Measurements from ENCODE around the gene GRIP2.
A peak's percentile ranks its signal among the peaks of the same experiment; 100 is the strongest.

Gene GRIP2

GRCh38 chr3:14539742-14540491 is at the start of gene GRIP2:
Gene GRIP2 (minus strand): TSS chr3:14540342. CDS start chr3:14540308, 34 bp downstream.
- DNase-seq: no peak

DNA sequence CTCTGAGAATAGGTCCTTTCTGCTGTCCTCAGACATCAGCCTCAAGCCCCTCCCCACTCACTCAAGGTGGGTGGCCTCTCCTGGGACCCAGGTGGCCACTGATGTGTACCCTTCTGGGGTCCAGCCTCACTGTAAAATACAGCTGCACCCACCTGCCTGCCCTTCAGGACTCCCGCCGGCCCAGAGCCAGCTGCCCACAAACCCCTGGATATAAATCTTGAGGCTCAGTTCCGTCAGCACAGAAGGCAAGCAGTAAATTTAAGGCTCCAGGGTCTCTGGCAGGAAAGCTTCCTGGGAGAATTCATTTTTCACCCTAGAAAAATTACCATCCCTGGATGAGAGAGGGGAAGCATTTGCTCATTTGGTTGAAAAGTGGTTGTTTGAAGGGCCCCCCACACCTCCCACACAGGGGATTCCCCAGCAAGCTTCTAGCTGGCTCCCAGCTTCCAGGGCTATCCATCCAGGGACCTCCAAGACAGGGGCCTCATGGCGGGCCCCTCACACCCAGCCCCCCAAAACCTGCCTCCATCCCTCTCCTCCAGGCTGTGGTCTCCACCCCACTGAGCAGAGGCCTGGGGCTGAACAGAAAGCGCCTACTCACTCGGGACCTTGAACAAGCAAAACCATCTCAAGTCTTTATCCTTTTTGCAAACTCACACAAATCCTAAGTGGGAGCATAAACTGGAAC is 48.4 kb upstream of the GRIP2 start:
- no peak for DNase-seq

DNA sequence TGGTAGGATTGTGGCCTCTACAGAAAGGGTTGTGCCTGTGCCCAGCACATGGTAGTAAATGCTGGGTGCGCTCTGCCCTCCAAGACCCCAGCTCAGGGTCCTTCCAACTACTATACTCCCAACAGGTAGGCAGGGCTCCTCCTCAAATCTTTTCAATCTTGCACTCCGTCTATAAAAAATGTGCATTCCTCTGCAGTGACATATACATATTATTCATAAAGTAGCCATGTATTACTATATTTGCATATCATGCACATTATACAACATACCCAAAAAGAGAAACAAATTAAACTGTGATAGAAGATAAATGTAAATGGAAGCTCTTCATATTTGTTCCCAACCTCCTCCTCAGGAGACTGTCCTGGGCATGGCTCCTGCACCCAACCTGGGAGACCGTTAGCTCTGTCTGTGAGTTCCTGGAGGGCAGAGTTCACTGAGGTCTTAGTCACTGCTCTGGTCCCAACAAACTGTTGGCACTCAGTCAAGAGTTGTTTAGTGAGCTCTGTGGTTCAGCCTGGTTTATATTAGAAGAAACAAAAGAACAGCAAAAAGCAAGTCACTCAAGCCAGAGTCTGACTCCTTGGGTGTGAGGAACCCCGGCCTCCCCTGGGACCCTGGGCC is 47.7 kb upstream of the GRIP2 start:
- no peak for DNase-seq

DNA sequence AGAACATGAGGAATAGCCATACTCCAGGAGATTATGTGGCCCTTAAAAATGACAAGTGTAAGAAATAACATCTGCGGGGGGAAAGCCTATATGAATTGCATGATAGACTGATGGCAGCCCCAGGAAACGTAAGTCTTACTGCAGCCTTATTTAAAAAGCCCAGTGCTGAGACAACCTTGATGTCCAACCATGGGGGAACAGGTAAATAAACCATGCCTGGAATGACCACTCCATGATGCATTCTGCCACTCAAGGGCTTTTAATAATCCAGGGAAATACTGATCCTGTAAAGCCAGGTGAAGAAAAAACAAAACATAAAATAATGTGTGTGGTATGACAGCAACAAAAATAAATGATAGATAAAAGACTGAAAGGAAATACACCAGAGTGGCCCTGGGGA is 46.5 kb upstream of the GRIP2 start:
- DNase-seq: no peak

DNA sequence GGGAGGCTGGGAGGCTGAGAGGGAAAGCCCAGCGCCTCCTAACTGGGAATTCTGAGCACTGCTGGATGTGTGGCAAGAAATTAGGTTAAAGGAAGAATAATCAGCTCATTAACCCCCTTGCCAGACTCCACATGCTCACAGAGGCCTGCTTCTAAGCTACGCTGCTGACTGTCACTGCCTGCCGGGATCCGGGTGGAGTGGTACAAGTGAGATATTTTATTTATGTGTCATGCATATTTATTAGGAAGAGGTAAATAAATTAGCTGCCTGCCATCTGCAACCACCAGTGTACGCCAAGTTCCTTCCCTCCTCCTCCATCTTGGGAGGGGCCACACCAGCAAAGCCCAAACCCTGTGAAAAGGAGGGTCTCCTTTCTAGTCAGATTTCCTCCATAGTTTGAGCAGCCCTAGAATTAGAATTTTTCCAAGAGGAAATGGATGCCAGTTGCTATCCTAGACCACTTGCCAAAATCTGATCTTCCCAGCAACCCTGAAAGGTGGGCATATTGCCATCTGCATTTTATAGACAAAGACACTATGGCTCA is 43.5 kb upstream of the GRIP2 start:
- DNase-seq: no peak

DNA sequence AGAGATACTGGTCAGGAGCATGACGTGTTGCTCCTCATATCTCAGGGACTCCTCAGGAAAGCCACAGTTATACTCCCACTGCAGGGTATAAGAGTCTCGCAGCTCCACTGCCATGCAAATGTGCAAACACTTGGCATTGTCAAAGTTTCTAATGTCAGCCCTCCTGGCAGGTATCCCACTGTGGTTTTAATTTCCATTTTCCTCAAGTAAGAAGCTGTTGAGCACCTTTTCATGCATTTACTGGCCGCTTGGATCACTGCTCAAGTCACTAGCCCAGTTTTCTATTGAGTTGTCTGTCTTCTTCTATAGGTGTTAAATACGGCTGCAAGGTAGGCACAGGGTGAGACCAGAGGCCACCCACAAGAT is 41.9 kb upstream of the GRIP2 start:
- DNase-seq: no peak

DNA sequence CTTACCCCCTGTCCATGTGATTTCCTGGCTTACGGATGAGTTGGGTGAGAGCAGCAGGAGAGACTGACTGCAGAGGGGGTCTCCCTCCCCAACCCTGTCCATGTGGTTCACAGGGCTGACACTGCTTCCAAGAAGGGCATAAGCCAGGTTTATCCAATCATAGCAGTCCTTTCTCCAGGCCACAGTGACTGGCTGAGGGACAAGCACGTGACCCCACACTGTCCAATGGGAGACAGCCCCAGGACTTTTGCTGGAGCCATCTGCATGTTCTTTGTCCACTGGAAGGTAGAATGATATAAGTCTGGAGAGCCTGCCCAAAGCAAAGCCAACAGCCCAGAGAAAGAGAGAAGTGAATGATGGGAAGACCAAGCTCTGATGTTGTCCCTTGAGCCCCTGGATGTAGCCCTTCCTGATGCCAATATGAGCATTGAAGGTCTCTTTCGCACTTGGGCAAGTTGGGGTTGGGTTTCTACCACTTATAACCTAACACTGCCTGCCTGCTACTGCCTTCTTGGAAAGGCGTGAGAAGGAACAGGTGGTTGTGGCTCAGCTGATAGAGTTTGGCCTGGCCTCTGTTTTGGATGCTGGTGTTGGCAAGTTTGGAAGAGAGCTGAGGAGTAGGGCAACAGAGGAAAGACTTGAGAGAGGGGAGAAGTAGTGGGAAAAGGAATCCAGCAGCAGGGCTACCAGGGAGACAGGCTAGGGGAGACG is 41.3 kb upstream of the GRIP2 start:
- DNase-seq: no peak

DNA sequence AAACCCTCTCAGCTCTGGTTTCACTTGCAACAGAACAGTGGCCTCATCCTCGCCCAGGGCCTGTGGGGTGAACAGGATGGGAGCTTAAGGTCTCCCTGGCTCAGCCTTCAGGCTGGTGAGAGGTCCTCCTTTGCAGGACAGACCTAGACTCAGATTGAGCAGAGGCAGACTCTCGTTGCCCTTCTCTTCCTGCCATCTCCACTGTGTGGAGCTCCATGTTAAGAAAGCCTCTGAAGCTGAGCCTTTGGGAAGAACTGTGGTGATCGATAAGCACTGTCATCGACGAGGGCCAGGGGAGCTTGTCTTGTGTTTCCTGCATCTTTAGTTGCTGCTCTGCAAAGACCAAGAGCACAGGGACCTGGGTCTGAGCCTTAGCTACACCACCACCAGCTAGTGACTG is 37.8 kb upstream of the GRIP2 start:
- no peak for DNase-seq

GRCh38 chr3:14576163-14576562 is 36.0 kb upstream of the GRIP2 start:
- no peak for DNase-seq

- no peak for DNase-seq
These were observed 34.0 kb upstream of the GRIP2 start for GRCh38 chr3:14574183-14574582.

DNA sequence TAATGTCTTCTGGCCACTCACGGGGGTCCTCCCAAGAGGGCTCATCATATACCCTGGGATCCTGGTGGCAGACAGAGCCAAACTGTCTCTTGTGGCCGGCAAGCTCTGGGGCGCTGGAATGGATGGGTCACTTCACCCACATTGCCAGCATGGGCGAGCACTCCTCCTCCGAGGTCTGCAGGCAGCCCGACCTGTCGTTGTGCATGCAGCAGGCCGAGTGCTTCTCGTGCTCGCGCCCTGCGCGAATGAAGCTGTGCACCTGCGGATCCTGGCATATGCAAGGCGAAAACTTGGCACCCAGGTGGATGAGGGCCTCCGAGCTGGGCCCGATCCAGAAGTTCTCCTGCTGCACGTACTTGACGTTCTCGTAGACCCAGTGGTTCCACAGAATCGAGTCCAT is 33.6 kb upstream of the GRIP2 start:
- DNase-seq: no peak

- no peak for DNase-seq
These were observed 30.7 kb upstream of the GRIP2 start for GRCh38 chr3:14570864-14571263.

DNA sequence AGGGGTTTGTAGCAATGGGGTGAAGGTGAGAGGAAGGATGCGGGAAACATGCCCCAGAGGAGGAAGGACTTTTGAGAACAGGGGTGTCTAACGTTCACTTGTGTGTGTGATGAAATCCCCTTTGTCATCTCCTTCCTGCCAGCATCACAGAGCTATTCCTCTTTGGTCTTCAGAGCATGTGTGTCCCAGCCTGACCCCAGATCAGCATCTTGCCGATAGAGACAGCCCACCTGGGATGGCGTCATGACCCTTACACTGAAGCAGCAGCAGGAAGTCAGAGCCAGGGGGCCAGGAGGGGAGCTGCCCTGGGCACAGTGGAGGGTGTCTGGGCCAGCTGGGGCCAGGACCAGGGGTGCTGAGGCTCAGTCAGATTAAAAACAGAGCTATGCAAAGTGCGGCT is 29.9 kb upstream of the GRIP2 start:
- no peak for DNase-seq

GRCh38 chr3:14569474-14570000 is 29.4 kb upstream of the GRIP2 start:
- DNase-seq: no peak

DNA sequence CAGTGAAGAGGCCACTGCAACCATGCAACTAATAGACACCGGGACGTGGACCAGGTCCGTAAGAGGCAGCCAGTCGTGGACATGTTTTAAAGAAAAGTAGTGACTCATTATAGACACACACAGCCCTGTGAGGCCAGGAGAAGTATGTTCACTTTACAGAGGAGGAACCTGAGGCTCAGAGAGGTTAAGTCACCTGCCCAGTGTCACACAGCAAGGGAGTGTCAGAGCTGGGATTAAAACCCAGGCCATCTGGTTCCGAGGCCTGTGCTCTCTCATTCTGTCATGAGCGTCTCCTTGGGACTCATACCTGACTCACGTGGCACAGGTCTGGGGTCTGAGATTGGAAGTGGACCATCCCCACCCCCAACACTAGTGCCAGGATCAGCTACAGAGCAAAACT is 28.1 kb upstream of the GRIP2 start:
- DNase-seq: no peak

- no peak for DNase-seq
These were observed 26.7 kb upstream of the GRIP2 start for GRCh38 chr3:14566812-14567211.

GRCh38 chr3:14565868-14566588 is 25.9 kb upstream of the GRIP2 start:
- DNase-seq: no peak

DNA sequence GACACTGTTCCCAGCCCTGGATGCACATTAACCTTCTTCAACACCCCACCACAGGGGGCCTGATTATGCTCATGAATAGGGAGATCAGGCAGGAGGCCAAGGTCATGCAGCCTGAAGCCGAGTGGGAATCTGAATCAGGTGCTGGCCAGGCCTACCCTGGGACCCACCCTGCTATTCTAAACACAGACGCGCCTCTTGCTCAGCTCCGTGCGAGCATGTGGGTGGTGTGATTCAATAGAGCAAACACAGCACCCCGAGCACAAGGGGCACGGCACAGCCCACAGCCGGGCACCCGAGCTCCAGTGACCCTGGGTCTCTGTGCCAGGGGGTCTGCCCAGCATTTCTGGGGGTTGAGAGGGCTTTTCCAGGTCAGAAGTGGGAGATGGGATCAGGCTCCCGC is 24.6 kb upstream of the GRIP2 start:
- DNase-seq: peak; percentile 77

DNA sequence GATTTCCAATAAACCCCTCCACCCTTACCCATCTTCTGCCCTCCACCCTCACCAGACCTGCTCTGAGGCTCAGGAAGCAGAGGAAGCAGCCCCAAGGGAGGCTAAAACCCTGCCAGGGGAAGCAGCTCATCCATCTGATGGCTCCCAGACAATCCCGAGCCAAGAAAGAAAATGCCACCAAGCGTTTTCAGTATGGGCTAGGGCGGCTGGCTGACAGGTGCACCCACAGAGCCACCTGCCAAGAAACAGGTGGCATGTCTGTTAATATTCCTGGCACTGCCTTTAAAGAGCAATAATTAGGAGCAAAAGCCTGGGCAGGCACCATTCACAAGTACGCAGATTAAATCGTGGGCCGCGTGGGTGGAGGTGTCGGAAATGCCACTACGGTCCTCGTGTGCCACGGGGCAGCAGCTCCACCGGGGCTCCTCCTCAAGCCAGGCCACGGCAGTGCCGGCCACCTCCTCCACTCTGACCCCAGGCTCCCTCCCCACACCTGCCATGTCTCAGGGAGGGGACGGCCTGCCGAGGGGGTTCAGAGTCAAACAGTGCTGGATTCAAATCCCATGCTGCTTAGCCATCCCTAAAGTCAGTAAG is 23.9 kb upstream of the GRIP2 start:
- DNase-seq: peak; percentile 60

GRCh38 chr3:14562121-14562890 is 22.2 kb upstream of the GRIP2 start:
- DNase-seq: no peak
